GM21717 (cell line): ENCODE measurements around the gene MRO.

Experiments
- ATAC-seq: cut with Tn5 transposase; IDR thresholded peaks from one replicate; pipeline ENCODE4 v1.9.1; 2021; ENCODE audit warnings: mild to moderate bottlenecking, moderate library complexity; ENCODE audit not compliant: unreplicated experiment

MRO gene

GRCh38 chr18:50748243-50749229 lies 71.3 kb downstream of the MRO start:
- no peak for ATAC-seq

- no peak for ATAC-seq
These were observed 72.0 kb downstream of the MRO start for GRCh38 chr18:50747849-50748242.

DNA sequence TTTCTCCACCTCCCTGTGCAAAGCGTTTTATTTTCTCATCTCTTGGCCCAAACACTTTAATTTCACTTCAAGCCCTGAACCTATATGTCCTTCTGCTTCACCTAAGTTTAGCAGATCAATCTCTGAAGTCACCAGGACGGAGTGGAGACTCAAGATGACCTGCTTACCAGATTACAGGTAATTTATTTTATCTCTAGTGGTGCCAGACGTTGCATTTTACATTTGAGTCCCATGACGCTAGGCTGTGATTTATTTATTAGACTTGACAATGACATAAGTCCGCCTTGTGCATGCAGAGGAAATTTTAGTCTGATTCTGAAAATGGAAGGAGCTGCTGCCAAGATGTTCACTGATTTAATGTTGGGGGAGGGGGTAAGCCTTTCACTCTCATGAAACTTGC lies 73.9 kb downstream of the MRO start:
- no peak for ATAC-seq
